ENCODE results near the gene CDAN1. TPM values are rescaled to one million over a fixed set of nuclear protein-coding genes. Genes with fewer than 3 reads are reported as not detected.

CDAN1 gene
- total RNA-seq, 1 experiment from 2014 or later: 16.4 TPM

DNA sequence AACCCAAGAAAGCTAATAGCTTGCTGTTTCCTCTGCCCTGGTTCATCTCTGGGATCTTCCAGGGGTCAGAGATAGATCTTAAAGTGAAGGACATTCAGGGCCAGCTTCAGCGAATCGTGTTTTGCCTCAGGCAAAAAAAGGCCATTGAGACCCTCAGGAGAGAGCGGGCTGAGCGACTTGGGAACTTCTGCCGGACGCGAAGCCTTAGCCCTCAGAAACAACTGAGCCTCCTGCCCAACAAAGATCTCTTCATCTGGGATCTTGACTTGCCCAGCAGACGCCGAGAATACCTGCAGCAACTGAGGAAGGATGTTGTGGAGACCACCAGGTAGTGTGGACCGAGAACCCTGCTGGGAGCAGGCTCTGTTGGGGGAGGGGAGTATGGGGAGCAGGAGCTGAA lies 42.5 kb downstream of the CDAN1 start (continued):
- TF ChIP-seq, protein P1, sequence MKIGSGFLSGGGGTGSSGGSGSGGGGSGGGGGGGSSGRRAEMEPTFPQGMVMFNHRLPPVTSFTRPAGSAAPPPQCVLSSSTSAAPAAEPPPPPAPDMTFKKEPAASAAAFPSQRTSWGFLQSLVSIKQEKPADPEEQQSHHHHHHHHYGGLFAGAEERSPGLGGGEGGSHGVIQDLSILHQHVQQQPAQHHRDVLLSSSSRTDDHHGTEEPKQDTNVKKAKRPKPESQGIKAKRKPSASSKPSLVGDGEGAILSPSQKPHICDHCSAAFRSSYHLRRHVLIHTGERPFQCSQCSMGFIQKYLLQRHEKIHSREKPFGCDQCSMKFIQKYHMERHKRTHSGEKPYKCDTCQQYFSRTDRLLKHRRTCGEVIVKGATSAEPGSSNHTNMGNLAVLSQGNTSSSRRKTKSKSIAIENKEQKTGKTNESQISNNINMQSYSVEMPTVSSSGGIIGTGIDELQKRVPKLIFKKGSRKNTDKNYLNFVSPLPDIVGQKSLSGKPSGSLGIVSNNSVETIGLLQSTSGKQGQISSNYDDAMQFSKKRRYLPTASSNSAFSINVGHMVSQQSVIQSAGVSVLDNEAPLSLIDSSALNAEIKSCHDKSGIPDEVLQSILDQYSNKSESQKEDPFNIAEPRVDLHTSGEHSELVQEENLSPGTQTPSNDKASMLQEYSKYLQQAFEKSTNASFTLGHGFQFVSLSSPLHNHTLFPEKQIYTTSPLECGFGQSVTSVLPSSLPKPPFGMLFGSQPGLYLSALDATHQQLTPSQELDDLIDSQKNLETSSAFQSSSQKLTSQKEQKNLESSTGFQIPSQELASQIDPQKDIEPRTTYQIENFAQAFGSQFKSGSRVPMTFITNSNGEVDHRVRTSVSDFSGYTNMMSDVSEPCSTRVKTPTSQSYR (CRISPR knock-in tag; IDR thresholded peaks at IDR 0.05): no peak
- TF ChIP-seq ZNF219 (CRISPR knock-in tag; IDR thresholded peaks at IDR 0.05; ENCODE audit: borderline replicate concordance) (no peak), SMAD4 (CRISPR knock-in tag; IDR thresholded peaks at IDR 0.05) (no peak), ZNF138 (CRISPR knock-in tag; conservative IDR thresholded peaks at IDR 0.05) (no peak)

DNA sequence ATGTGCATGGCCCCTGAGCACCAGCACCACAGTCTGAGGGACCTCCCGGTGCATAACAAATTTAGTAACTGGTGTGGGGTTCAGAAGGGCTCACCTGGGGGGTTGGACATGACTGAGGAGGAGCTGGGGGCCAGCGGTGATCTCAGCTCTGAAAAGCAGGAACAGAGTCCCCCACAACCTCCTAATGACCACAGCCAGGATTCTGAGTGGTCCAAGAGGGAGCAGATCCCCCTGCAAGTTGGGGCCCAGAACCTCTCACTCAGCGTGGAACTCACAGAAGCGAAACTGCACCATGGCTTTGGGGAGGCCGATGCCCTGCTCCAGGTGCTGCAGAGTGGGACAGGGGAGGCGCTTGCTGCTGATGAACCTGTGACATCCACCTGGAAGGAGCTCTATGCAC lies 43.0 kb downstream of the CDAN1 start:
- Mint-ChIP-seq H3K27me3 (ENCODE audit: low read depth) (no peaks in the 10 kb centered on the region), H3K4me3 (no peak overlapping the region), H3K36me3 (no peaks in the 10 kb centered on the region; the same call in 1 of the 2 replicates), H3K9me3 (no peaks in the 10 kb centered on the region), H3K4me1 (no peaks in the 10 kb centered on the region), H3K27ac (no peak overlapping the region)
- ChIA-PET POLR2A (no interaction called here), CTCF (interaction anchor here (1.1 kb wide), 1 partner anchor 532 kb away, joined by 3 read pairs; no protein-coding TSS in a partner anchor)
- no peak for TF ChIP-seq TP53 (CRISPR knock-in tag; IDR thresholded peaks at IDR 0.05)
- TF ChIP-seq TCF7 (CRISPR knock-in tag; IDR thresholded peaks at IDR 0.05; ENCODE audit: low read depth): no peak
- TF ChIP-seq, protein P2, sequence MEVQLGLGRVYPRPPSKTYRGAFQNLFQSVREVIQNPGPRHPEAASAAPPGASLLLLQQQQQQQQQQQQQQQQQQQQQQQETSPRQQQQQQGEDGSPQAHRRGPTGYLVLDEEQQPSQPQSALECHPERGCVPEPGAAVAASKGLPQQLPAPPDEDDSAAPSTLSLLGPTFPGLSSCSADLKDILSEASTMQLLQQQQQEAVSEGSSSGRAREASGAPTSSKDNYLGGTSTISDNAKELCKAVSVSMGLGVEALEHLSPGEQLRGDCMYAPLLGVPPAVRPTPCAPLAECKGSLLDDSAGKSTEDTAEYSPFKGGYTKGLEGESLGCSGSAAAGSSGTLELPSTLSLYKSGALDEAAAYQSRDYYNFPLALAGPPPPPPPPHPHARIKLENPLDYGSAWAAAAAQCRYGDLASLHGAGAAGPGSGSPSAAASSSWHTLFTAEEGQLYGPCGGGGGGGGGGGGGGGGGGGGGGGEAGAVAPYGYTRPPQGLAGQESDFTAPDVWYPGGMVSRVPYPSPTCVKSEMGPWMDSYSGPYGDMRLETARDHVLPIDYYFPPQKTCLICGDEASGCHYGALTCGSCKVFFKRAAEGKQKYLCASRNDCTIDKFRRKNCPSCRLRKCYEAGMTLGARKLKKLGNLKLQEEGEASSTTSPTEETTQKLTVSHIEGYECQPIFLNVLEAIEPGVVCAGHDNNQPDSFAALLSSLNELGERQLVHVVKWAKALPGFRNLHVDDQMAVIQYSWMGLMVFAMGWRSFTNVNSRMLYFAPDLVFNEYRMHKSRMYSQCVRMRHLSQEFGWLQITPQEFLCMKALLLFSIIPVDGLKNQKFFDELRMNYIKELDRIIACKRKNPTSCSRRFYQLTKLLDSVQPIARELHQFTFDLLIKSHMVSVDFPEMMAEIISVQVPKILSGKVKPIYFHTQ (CRISPR knock-in tag; IDR thresholded peaks at IDR 0.05): no peak
- no peak for TF ChIP-seq MYBL2 (CRISPR knock-in tag; IDR thresholded peaks at IDR 0.05)
- TF ChIP-seq ZNF219 (CRISPR knock-in tag; IDR thresholded peaks at IDR 0.05; ENCODE audit: borderline replicate concordance): no peak
- no peak for TF ChIP-seq RELA (CRISPR knock-in tag; IDR thresholded peaks at IDR 0.05; ENCODE audit: borderline replicate concordance)
- TF ChIP-seq ZNF232 (CRISPR knock-in tag; IDR thresholded peaks at IDR 0.05): no peak
- no peak for TF ChIP-seq JAZF1 (CRISPR knock-in tag; IDR thresholded peaks at IDR 0.05)
- TF ChIP-seq, protein P3, sequence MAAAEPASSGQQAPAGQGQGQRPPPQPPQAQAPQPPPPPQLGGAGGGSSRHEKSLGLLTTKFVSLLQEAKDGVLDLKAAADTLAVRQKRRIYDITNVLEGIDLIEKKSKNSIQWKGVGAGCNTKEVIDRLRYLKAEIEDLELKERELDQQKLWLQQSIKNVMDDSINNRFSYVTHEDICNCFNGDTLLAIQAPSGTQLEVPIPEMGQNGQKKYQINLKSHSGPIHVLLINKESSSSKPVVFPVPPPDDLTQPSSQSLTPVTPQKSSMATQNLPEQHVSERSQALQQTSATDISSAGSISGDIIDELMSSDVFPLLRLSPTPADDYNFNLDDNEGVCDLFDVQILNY (CRISPR knock-in tag; IDR thresholded peaks at IDR 0.05): no peak
- TF ChIP-seq SOX15 (CRISPR knock-in tag; IDR thresholded peaks at IDR 0.05): no peak
- TF ChIP-seq FOXJ3 (CRISPR knock-in tag; IDR thresholded peaks at IDR 0.05; ENCODE audit: borderline replicate concordance): no peak
- TF ChIP-seq HMGA2 (CRISPR knock-in tag; IDR thresholded peaks at IDR 0.05): no peak
- TF ChIP-seq, protein P4, sequence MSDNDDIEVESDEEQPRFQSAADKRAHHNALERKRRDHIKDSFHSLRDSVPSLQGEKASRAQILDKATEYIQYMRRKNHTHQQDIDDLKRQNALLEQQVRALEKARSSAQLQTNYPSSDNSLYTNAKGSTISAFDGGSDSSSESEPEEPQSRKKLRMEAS (CRISPR knock-in tag; IDR thresholded peaks at IDR 0.05): no peak
- TF ChIP-seq ZNF263 (CRISPR knock-in tag; IDR thresholded peaks at IDR 0.05; ENCODE audit: low read depth): no peak
- no peak for TF ChIP-seq ESRRA (CRISPR knock-in tag; IDR thresholded peaks at IDR 0.05; ENCODE audit: borderline replicate concordance)
- TF ChIP-seq, protein P5, sequence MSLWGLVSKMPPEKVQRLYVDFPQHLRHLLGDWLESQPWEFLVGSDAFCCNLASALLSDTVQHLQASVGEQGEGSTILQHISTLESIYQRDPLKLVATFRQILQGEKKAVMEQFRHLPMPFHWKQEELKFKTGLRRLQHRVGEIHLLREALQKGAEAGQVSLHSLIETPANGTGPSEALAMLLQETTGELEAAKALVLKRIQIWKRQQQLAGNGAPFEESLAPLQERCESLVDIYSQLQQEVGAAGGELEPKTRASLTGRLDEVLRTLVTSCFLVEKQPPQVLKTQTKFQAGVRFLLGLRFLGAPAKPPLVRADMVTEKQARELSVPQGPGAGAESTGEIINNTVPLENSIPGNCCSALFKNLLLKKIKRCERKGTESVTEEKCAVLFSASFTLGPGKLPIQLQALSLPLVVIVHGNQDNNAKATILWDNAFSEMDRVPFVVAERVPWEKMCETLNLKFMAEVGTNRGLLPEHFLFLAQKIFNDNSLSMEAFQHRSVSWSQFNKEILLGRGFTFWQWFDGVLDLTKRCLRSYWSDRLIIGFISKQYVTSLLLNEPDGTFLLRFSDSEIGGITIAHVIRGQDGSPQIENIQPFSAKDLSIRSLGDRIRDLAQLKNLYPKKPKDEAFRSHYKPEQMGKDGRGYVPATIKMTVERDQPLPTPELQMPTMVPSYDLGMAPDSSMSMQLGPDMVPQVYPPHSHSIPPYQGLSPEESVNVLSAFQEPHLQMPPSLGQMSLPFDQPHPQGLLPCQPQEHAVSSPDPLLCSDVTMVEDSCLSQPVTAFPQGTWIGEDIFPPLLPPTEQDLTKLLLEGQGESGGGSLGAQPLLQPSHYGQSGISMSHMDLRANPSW (CRISPR knock-in tag; conservative IDR thresholded peaks at IDR 0.05; ENCODE audit: low read depth): no peak
- TF ChIP-seq, protein P6, sequence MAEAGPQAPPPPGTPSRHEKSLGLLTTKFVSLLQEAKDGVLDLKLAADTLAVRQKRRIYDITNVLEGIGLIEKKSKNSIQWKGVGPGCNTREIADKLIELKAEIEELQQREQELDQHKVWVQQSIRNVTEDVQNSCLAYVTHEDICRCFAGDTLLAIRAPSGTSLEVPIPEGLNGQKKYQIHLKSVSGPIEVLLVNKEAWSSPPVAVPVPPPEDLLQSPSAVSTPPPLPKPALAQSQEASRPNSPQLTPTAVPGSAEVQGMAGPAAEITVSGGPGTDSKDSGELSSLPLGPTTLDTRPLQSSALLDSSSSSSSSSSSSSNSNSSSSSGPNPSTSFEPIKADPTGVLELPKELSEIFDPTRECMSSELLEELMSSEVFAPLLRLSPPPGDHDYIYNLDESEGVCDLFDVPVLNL (CRISPR knock-in tag; IDR thresholded peaks at IDR 0.05; ENCODE audit: borderline replicate concordance, low read depth): no peak
- TF ChIP-seq TEAD4 (CRISPR knock-in tag; IDR thresholded peaks at IDR 0.05): no peak
- TF ChIP-seq, protein P7, sequence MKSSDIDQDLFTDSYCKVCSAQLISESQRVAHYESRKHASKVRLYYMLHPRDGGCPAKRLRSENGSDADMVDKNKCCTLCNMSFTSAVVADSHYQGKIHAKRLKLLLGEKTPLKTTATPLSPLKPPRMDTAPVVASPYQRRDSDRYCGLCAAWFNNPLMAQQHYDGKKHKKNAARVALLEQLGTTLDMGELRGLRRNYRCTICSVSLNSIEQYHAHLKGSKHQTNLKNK (CRISPR knock-in tag; IDR thresholded peaks at IDR 0.05): no peak
- no peak for DNase-seq (ENCODE audit: low spot score)
- ATAC-seq: no peak
